Panc1 (cell line): ENCODE data around the gene STAT4. TPM values are rescaled to one million over a fixed set of nuclear protein-coding genes. Genes with fewer than 3 reads are reported as not detected.

ENCODE experiments used
- ATAC-seq: fragments of 200-7000 bp; cut with Tn5 transposase; 2 replicates; pipeline ENCODE4 v1.9.1; 2020; ENCODE audit warnings: mild to moderate bottlenecking, moderate library complexity
- BruUV-seq: library from RNA; stranded (reverse); fragments of 400-500 nt; replicated peaks from 2 replicates; lab custom pipeline; 2021; lab: Mats Ljungman, UMichigan
- CTCF ChIA-PET: fragments of 300-600 bp; sonication (Branson Sonifier 250); formaldehyde crosslinking; loops from one replicate; lab custom pipeline; 2022; ENCODE audit warnings: antibody characterized with exemption; lab: Charles Lee
- POLR2A ChIA-PET: fragments of 300-600 bp; sonication (Branson Sonifier 250); formaldehyde crosslinking; loops from one replicate; lab custom pipeline; 2022; ENCODE audit warnings: antibody characterized with exemption; lab: Charles Lee
- DNase-seq: peaks from one replicate; pipeline ENCODE4 v3.0.0-alpha.2; 2010; ENCODE audit warnings: low read depth, low spot score
- H3K27ac ChIP-seq: 2 replicates; pipeline ENCODE4 v1.5.1; 2011; ENCODE audit warnings: mild to moderate bottlenecking, low read length, inconsistent platforms
- H3K27me3 ChIP-seq: fragments of 200-500 bp; sonication (Bioruptor generic); 2 replicates; pipeline ENCODE4 v1.6.0; 2014; ENCODE audit warnings: low read length, inconsistent platforms; ENCODE audit not compliant: control insufficient read depth, insufficient read depth
- H3K36me3 ChIP-seq: fragments of 200-500 bp; sonication (Bioruptor generic); 2 replicates; pipeline ENCODE4 v1.5.1; 2014; ENCODE audit warnings: inconsistent platforms, mild to moderate bottlenecking, low read length, moderate library complexity; ENCODE audit not compliant: control insufficient read depth, insufficient read depth
- H3K4me1 ChIP-seq: 2 replicates; pipeline ENCODE4 v1.5.1; 2011; ENCODE audit warnings: inconsistent platforms, mild to moderate bottlenecking, low read length, moderate library complexity; ENCODE audit not compliant: control insufficient read depth, insufficient read depth
- H3K4me3 ChIP-seq, 2 experiments: 2 replicates each; pipeline ENCODE4 v1.5.1; 2011 to 2012; ENCODE audit warnings: low read depth in 2 of 2, low read length in 2 of 2, mild to moderate bottlenecking in 2 of 2, inconsistent platforms in 1 of 2, moderate library complexity in 1 of 2
- H3K9me3 ChIP-seq: fragments of 200-500 bp; sonication (Bioruptor generic); 2 replicates; pipeline ENCODE4 v1.5.1; 2014; ENCODE audit warnings: low read depth, mild to moderate bottlenecking, inconsistent platforms, low read length, moderate library complexity; ENCODE audit not compliant: control insufficient read depth, insufficient read depth
- CTCF ChIP-seq: fragments of 450-650 bp; IDR thresholded peaks from 2 replicates; pipeline ENCODE4 v1.5.1; 2017; ENCODE audit warnings: mild to moderate bottlenecking
- POLR2AphosphoS5 ChIP-seq: IDR thresholded peaks from 2 replicates; pipeline ENCODE4 v1.6.1; 2012; ENCODE audit warnings: mild to moderate bottlenecking, low read depth, low read length, moderate library complexity
- REST ChIP-seq, 2 experiments: IDR thresholded peaks; 2 replicates each; pipeline ENCODE4 v1.6.1; 2011 to 2012; ENCODE audit warnings: low read depth in 2 of 2, control low read depth in 1 of 2, low read length in 1 of 2, mild to moderate bottlenecking in 1 of 2, moderate library complexity in 1 of 2; ENCODE audit not compliant: insufficient read depth in 1 of 2
- SIN3A ChIP-seq: IDR thresholded peaks from 2 replicates; pipeline ENCODE4 v1.6.1; 2012; ENCODE audit warnings: low read depth, mild to moderate bottlenecking, low read length, moderate library complexity, borderline replicate concordance; ENCODE audit not compliant: insufficient read depth
- TCF7L2 ChIP-seq: IDR thresholded peaks from 2 replicates; pipeline ENCODE4 v1.6.1; 2011; ENCODE audit warnings: mild to moderate bottlenecking, low read depth, low read length, inconsistent platforms
- in situ Hi-C: cut with HindIII; loops from 2 replicates; pipeline ENCODE4 v1.10.0; 2016; ENCODE audit warnings: low sequenced_read_pairs, low pct_unique_long_range_greater_than_20kb
- intact Hi-C: fragments of 100-400 bp; cut with micrococcal nuclease; formaldehyde crosslinking; loops from one replicate; pipeline ENCODE4 v1.10.0; 2022; ENCODE audit not compliant: unreplicated experiment
- total RNA-seq: library from RNA; stranded (reverse); gene quantifications from one replicate; pipeline ENCODE4 v1.2.1, GENCODE V29; 2021; ENCODE audit not compliant: unreplicated experiment

The STAT4 gene
- total RNA-seq, 1 experiment from 2014 or later: 0.05 TPM

GRCh38 chr2:191036363-191036762 lies 114.4 kb downstream of the STAT4 start:
- POLR2A ChIA-PET: no interaction called here

GRCh38 chr2:191032588-191033429 lies 118.0 kb downstream of the STAT4 start:
- DNase-seq (no peak), ATAC-seq (no peak)
- H3K9me3 ChIP-seq: no peaks in the 10 kb centered on the region
- CTCF ChIA-PET: no interaction called here
- intact Hi-C loops: no loop called here
- no peaks in the 10 kb centered on the region for H3K4me1 ChIP-seq
- POLR2A ChIA-PET: no interaction called here
- H3K36me3 ChIP-seq: no peaks in the 10 kb centered on the region
- no peak for TF ChIP-seq TCF7L2
- TF ChIP-seq CTCF: no peak
- TF ChIP-seq REST (IDR thresholded peaks at IDR 0.05; ENCODE audit: insufficient read depth in 1 of 2, low read depth in 2 of 2, low read length in 1 of 2): no peak
- TF ChIP-seq POLR2AphosphoS5: no peak
- in situ Hi-C loops: no loop called here
- no peak overlapping the region for H3K4me3 ChIP-seq
- H3K27ac ChIP-seq: no peak overlapping the region
- BruUV-seq: no TSS peak
- no peaks in the 10 kb centered on the region; the same call in none of the 2 replicates for H3K27me3 ChIP-seq

More at GRCh38 chr2:191036363-191036762, 114.4 kb downstream of the STAT4 start:
- H3K36me3 ChIP-seq: no peaks in the 10 kb centered on the region
- DNase-seq (no peak), ATAC-seq (no peak)
- CTCF ChIA-PET: no interaction called here
- H3K27ac ChIP-seq: no peak overlapping the region
- H3K27me3 ChIP-seq: no peaks in the 10 kb centered on the region; the same call in none of the 2 replicates
- H3K9me3 ChIP-seq: no peaks in the 10 kb centered on the region
- intact Hi-C loops: no loop called here
- H3K4me3 ChIP-seq: no peak overlapping the region
- TF ChIP-seq REST (IDR thresholded peaks at IDR 0.05; ENCODE audit: insufficient read depth in 1 of 2, low read depth in 2 of 2, low read length in 1 of 2) (no peak), POLR2AphosphoS5 (no peak), CTCF (no peak), SIN3A (no peak), TCF7L2 (no peak)
- no TSS peak for BruUV-seq
- H3K4me1 ChIP-seq: no peaks in the 10 kb centered on the region
- in situ Hi-C loops: no loop called here
